Small intestine (tissue), 7 donors: ENCODE measurements around the gene EARS2. TPM values are rescaled to one million over a fixed set of nuclear protein-coding genes. Genes with fewer than 3 reads are reported as not detected.
A peak's percentile ranks its signal among the peaks of the same experiment; 100 is the strongest.

Experiments used
- DNase-seq, 2 donors: peaks; one replicate each; pipeline versions ENCODE4 v3.0.0 to v3.0.0-alpha.2; 2013
- FAIRE-seq: peaks from 2 replicates; lab custom pipeline; 2012; peaks lifted over from hg19 to GRCh38; lab: Jason Lieb, UNC
- H3K27ac ChIP-seq, 3 donors: one replicate each; pipeline ENCODE4 v1.5.1; 2013; ENCODE audit warnings: low read length in 2 of 3, mild to moderate bottlenecking in 2 of 3, control low read depth in 1 of 3, inconsistent platforms in 1 of 3, low read depth in 1 of 3, moderate library complexity in 1 of 3
- H3K27me3 ChIP-seq, 3 donors: one replicate each; pipeline ENCODE4 v1.6.1; 2013; ENCODE audit warnings: low read length in 3 of 3, inconsistent platforms in 1 of 3; ENCODE audit not compliant: control insufficient read depth in 3 of 3, insufficient read depth in 3 of 3
- H3K36me3 ChIP-seq, 3 donors: one replicate each; pipeline ENCODE4 v1.6.1; 2013; ENCODE audit warnings: low read length in 3 of 3, inconsistent platforms in 1 of 3, low read depth in 1 of 3, mild to moderate bottlenecking in 1 of 3, moderate library complexity in 1 of 3; ENCODE audit not compliant: control insufficient read depth in 3 of 3, insufficient read depth in 2 of 3
- H3K4me1 ChIP-seq, 3 donors: one replicate each; pipeline ENCODE4 v1.6.1; 2013; ENCODE audit warnings: low read length in 2 of 3, inconsistent platforms in 1 of 3, low read depth in 1 of 3, mild to moderate bottlenecking in 1 of 3, moderate library complexity in 1 of 3; ENCODE audit not compliant: control insufficient read depth in 3 of 3, insufficient read depth in 2 of 3
- H3K4me3 ChIP-seq, 3 donors: one replicate each; pipeline ENCODE4 v1.5.1; 2013; ENCODE audit warnings: low read length in 3 of 3, control low read depth in 1 of 3, inconsistent platforms in 1 of 3, low read depth in 1 of 3, mild to moderate bottlenecking in 1 of 3, moderate library complexity in 1 of 3
- H3K9me3 ChIP-seq, 2 donors: one replicate each; pipeline ENCODE4 v1.6.1; 2013; ENCODE audit warnings: low read depth in 1 of 2, low read length in 1 of 2; ENCODE audit not compliant: control insufficient read depth in 2 of 2, insufficient read depth in 1 of 2
- WGBS, 3 donors: extraction: QIAGEN DNeasy Blood & Tissue Kit; methylation state at CpG; one replicate each; pipeline ENCODE4 v1.1.7; 2013; 5-methylcytosine and 5-hydroxymethylcytosine counted together
- polyA plus RNA-seq, 4 donors: library from polyadenylated mRNA; stranded (reverse) in 3 of 4; unstranded in 1 of 4; fragments of 200-250 nt in 3 of 4; fragments of 120-200 nt in 1 of 4; gene quantifications; one replicate each; pipeline versions ENCODE4 v1.2.1 to v1.2.3, GENCODE V29; 2013
- donor health status: healthy with polysubstance abuse.
- donor health status: control.
- donor health status: control.
- donor health status: Bipolar disorder and iron deficiency.
- donor health status: healthy.

EARS2 gene
- polyA plus RNA-seq, 4 donors: 2.4 to 26.2 (median 11.9) TPM

GRCh38 chr16:23528644-23529310 is 28.4 kb downstream of the EARS2 start:
- Histone ChIP-seq H3K4me1 (peaks cover 0 to 7% (median 0%) of the 10 kb centered on the region in 3 donors), H3K27me3 (no peaks in the 10 kb centered on the region), H3K36me3 (peaks cover 6 to 71% (median 11%) of the 10 kb centered on the region in 3 donors), H3K4me3 (no peak overlapping the region), H3K27ac (peak overlapping the region in 1 of 3 donors; percentile 63), H3K9me3 (no peaks in the 10 kb centered on the region)
- WGBS, 3 donors: 94 to 98% (median 95%) methylated on average over 10 of the region's 10 CpGs
- no peak for DNase-seq
- no peak for FAIRE-seq

GRCh38 chr16:23527961-23528643 is 29.0 kb downstream of the EARS2 start:
- 79 to 89% (median 86%) methylated on average over 11 of the region's 11 CpGs for WGBS, 3 donors
- peaks cover 8 to 70% (median 12%) of the 10 kb centered on the region in 3 donors for H3K36me3 ChIP-seq
- peak overlapping the region in 1 of 3 donors; percentile 63 for H3K27ac ChIP-seq
- no peak overlapping the region for H3K4me3 ChIP-seq
- no peaks in the 10 kb centered on the region for H3K9me3 ChIP-seq
- H3K27me3 ChIP-seq: no peaks in the 10 kb centered on the region
- DNase-seq: peak in 1 of 2 donors; percentile 81
- no peak for FAIRE-seq
- peaks cover 0 to 7% (median 0%) of the 10 kb centered on the region in 3 donors for H3K4me1 ChIP-seq

- no peak for FAIRE-seq
- H3K4me1 ChIP-seq: peaks cover 0 to 7% (median 0%) of the 10 kb centered on the region in 3 donors
- 91 to 97% (median 93%) methylated on average over 3 of the region's 3 CpGs for WGBS, 3 donors
- no peaks in the 10 kb centered on the region for H3K9me3 ChIP-seq
- H3K27ac ChIP-seq: no peak overlapping the region
- no peak overlapping the region for H3K4me3 ChIP-seq
- no peak for DNase-seq
- H3K27me3 ChIP-seq: no peaks in the 10 kb centered on the region
- peaks cover 11 to 60% (median 12%) of the 10 kb centered on the region in 3 donors for H3K36me3 ChIP-seq
These were observed 32.3 kb downstream of the EARS2 start for GRCh38 chr16:23524886-23525285.

GRCh38 chr16:23523876-23524385 is 33.2 kb downstream of the EARS2 start:
- FAIRE-seq: no peak
- peaks cover 0 to 7% (median 0%) of the 10 kb centered on the region in 3 donors for H3K4me1 ChIP-seq
- H3K4me3 ChIP-seq: no peak overlapping the region
- peak overlapping the region in 1 of 3 donors; percentile 23 for H3K27ac ChIP-seq
- WGBS, 3 donors: 82 to 92% (median 91%) methylated on average over 7 of the region's 7 CpGs
- no peaks in the 10 kb centered on the region for H3K9me3 ChIP-seq
- H3K36me3 ChIP-seq: peaks cover 8 to 58% (median 11%) of the 10 kb centered on the region in 3 donors
- H3K27me3 ChIP-seq: no peaks in the 10 kb centered on the region
- DNase-seq: no peak

- Histone ChIP-seq H3K4me1 (peaks cover 0 to 5% (median 0%) of the 10 kb centered on the region in 3 donors), H3K36me3 (peaks cover 6 to 52% (median 11%) of the 10 kb centered on the region in 3 donors), H3K9me3 (no peaks in the 10 kb centered on the region), H3K4me3 (no peak overlapping the region), H3K27ac (peak overlapping the region in 1 of 3 donors; percentile 23), H3K27me3 (no peaks in the 10 kb centered on the region)
- no peak for FAIRE-seq
- DNase-seq: no peak
- 91 to 98% (median 96%) methylated on average over 6 of the region's 6 CpGs for WGBS, 3 donors
These were observed 33.8 kb downstream of the EARS2 start for GRCh38 chr16:23523321-23523720.

GRCh38 chr16:23521965-23522364 is 35.2 kb downstream of the EARS2 start:
- no peak for FAIRE-seq
- no peak for DNase-seq
- WGBS, 3 donors: 85 to 95% (median 88%) methylated on average over 4 of the region's 4 CpGs
- Histone ChIP-seq H3K27ac (no peak overlapping the region), H3K27me3 (no peaks in the 10 kb centered on the region), H3K4me1 (no peaks in the 10 kb centered on the region), H3K9me3 (no peaks in the 10 kb centered on the region), H3K36me3 (peaks cover 6 to 44% (median 11%) of the 10 kb centered on the region in 3 donors), H3K4me3 (no peak overlapping the region)

GRCh38 chr16:23521037-23521743 is 36.0 kb downstream of the EARS2 start:
- Histone ChIP-seq H3K4me3 (no peak overlapping the region), H3K4me1 (no peaks in the 10 kb centered on the region), H3K36me3 (peaks cover 7 to 39% (median 8%) of the 10 kb centered on the region in 3 donors), H3K27ac (peak overlapping the region in 1 of 3 donors; percentile 44), H3K27me3 (no peaks in the 10 kb centered on the region), H3K9me3 (no peaks in the 10 kb centered on the region)
- no peak for DNase-seq
- 66 to 85% (median 68%) methylated on average over 4 of the region's 4 CpGs for WGBS, 3 donors
- no peak for FAIRE-seq

- DNase-seq (no peak), FAIRE-seq (no peak)
- H3K36me3 ChIP-seq: peaks cover 7 to 37% (median 8%) of the 10 kb centered on the region in 3 donors
- peak overlapping the region in 1 of 3 donors; percentile 44 for H3K27ac ChIP-seq
- H3K27me3 ChIP-seq: no peaks in the 10 kb centered on the region
- 83 to 88% (median 85%) methylated on average over 4 of the region's 4 CpGs for WGBS, 3 donors
- H3K4me3 ChIP-seq: no peak overlapping the region
- no peaks in the 10 kb centered on the region for H3K4me1 ChIP-seq
- no peaks in the 10 kb centered on the region for H3K9me3 ChIP-seq
These were observed 36.6 kb downstream of the EARS2 start for GRCh38 chr16:23520500-23520899.
